Measurements from ENCODE around the gene ZNF224.
A peak's percentile ranks its signal among the peaks of the same experiment; 100 is the strongest.

The ZNF224 gene

DNA sequence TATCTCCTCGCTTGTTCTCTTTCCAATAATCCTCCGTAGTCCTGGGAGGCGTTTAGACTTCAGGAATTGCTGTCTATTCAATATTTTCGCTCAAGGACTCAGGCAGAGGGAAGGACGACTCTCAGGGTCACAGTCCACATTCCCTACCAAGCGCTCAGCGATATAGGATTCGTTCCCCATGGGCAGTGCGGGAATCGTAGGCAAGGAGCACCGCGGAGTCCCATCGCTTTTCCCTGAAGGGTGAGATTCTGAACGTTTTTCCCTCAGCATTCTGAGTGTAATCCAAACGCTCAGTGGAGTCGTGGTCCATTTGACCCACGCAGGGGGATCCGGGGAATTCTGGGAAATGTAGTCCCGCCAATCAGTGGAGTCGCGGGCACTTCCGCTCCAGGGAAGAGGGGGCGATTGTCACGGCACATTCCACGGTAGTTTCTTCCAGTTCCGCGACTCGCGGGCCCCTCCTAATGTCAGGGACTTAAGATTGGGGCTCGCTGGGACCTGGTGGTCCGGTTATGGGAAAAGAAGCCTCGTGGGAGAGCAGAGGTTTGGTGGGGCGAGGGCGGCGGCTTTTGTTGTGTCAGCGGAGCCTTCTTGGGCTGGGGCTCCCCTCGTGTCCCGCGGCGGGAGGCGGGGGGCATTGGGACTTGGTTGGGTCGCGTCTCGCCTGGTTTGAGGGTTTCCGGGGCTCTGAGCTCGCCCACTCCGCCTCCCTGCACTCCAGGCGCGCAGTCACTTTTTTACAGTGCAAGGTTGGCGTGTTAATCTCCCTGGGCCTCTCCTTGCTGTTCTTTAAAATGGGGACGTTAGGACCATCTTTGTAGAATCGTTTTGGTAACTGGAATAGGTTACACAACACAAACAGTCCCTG lies 47.3 kb downstream of the ZNF224 start, which contains the start of gene ZNF234:
Gene ZNF234 (plus strand): TSS at position 364 of the 868 bp plus-strand sequence. CDS start 3,079 bp downstream, outside the sequence.
- DNase-seq: peak; percentile 80

DNA sequence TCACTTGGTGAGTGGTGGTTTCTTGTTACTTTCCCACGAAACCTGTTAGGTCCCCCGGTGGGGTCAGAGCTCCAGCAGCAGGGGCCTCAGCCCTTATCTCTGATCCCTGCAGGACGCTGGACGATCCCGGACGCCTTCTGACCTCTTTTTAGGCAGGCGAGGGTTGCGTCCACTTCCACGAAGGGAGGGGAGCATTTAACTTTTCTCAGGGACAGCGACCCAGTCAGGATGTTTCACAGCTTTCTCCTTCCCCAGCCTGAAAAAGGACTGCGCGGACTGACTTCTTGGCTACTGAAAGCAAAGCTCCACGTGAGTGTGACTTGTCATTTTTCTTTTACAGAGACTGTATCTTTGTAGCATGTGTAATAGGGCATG lies 47.9 kb downstream of the ZNF224 start:
- peak; percentile 4 for DNase-seq

DNA sequence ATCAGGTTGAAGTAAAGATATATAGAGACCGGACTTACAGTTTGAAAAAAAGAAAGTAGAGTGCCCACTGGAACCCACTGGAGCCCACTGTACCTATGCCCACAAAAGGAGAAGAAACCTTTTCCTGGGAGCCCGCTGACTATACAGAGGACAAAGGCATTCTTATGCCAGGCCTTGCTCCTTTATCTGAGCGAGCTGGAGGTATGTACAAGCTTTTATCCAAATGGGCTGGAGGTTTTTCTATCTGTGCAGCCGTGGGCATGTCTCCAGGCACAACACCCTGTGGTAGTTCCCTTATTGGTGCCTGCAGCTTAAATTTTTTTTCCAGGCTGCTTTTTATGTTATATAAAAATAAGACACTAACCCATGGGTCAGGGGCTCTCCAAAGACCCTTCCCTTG lies 55.6 kb downstream of the ZNF224 start:
- DNase-seq: no peak

DNA sequence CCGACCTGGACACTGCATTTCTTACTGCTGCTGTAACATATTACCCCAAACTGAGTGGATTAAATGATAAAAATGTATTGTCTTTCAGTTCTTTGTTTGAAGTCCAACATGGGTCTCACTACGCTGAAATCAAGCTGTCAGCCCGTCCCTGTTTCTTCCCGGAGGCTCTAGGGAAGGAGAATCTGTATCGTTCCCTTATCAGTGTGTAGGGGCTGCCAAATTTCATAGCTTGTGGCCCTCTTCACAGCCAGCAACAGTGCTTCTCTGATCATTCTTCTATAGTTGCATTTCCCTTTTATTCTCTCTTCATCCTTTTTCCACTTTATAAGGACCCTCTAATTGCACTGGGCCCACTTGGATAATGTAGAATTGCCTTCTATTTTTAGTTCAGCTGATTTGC lies 57.3 kb downstream of the ZNF224 start:
- DNase-seq: no peak

DNA sequence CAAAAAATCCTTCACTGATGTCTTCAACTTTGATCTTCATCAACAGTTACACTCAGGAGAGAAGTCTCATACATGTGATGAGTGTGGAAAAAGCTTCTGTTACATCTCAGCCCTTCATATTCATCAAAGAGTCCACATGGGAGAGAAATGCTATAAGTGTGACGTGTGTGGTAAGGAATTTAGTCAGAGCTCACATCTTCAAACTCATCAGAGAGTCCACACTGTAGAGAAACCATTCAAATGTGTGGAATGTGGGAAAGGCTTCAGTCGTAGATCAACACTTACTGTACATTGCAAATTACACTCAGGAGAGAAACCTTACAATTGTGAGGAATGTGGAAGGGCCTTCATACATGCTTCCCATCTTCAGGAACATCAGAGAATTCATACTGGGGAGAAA lies 62.3 kb downstream of the ZNF224 start:
- no peak for DNase-seq
